Measurements from ENCODE around the gene ZCWPW1. TPM values are rescaled to one million over a fixed set of nuclear protein-coding genes. Genes with fewer than 3 reads are reported as not detected.
A peak's percentile ranks its signal among the peaks of the same experiment; 100 is the strongest.

Gene ZCWPW1
- total and polyA plus RNA-seq, 2 of the 13 experiments (the other 11 are each of a cell fraction or from before 2014, with no cell fraction given): 2.4 to 2.5 TPM

GRCh38 chr7:100428199-100428966 is at the start of gene ZCWPW1 (continued):
- TF ChIP-seq YY1 (IDR thresholded peaks at IDR 0.05; ENCODE audit: insufficient read depth, insufficient replicate concordance, low read depth, low read length) (peak; percentile 93), ZNF180 (CRISPR knock-in tag; IDR thresholded peaks at IDR 0.05; ENCODE audit: borderline replicate concordance, low read depth) (no peak), ZNF263 (CRISPR knock-in tag; IDR thresholded peaks at IDR 0.05) (peak; percentile 79), ZNF282 (IDR thresholded peaks at IDR 0.05; ENCODE audit: partially characterized antibody) (no peak), NCOR1 (IDR thresholded peaks at IDR 0.05; ENCODE audit: borderline replicate concordance, low read length) (peak; percentile 6; the same call in 1 of the 2 replicates), JUN (CRISPR knock-in tag; IDR thresholded peaks at IDR 0.05) (0 out of 2 replicates have a peak, but pooled peaks have one; percentile 18), UBTF (CRISPR knock-in tag; IDR thresholded peaks at IDR 0.05) (peak; percentile 71), NCOA5 (CRISPR knock-in tag; IDR thresholded peaks at IDR 0.05) (0 out of 2 replicates have a peak, but pooled peaks have one; percentile 82), PHF5A (CRISPR knock-in tag; IDR thresholded peaks at IDR 0.05; ENCODE audit: low read depth, unreplicated experiment) (peak; percentile 37), ZNF34 (CRISPR knock-in tag; IDR thresholded peaks at IDR 0.05; ENCODE audit: borderline replicate concordance) (no peak), ZNF557 (CRISPR knock-in tag; IDR thresholded peaks at IDR 0.05) (peak; percentile 93; the same call in 1 of the 2 replicates), ZNF230 (CRISPR knock-in tag; IDR thresholded peaks at IDR 0.05) (peak; percentile 41; the same call in 1 of the 2 replicates), EHMT2 (IDR thresholded peaks at IDR 0.05; ENCODE audit: borderline replicate concordance, low read depth, low read length) (no peak), STAG1 (CRISPR knock-in tag; IDR thresholded peaks at IDR 0.05) (peak; percentile 6; the same call in 1 of the 2 replicates), MEIS2 (CRISPR knock-in tag; IDR thresholded peaks at IDR 0.05) (peak; percentile 71; the same call in 1 of the 2 replicates), ZNF878 (CRISPR knock-in tag; IDR thresholded peaks at IDR 0.05) (no peak), NCOA2 (CRISPR knock-in tag; IDR thresholded peaks at IDR 0.05) (peak; percentile 7), CREB3 (CRISPR knock-in tag; IDR thresholded peaks at IDR 0.05) (no peak), ZNF766 (CRISPR knock-in tag; IDR thresholded peaks at IDR 0.05; ENCODE audit: borderline replicate concordance) (peak; percentile 8)
- TF ChIP-seq, protein P1, sequence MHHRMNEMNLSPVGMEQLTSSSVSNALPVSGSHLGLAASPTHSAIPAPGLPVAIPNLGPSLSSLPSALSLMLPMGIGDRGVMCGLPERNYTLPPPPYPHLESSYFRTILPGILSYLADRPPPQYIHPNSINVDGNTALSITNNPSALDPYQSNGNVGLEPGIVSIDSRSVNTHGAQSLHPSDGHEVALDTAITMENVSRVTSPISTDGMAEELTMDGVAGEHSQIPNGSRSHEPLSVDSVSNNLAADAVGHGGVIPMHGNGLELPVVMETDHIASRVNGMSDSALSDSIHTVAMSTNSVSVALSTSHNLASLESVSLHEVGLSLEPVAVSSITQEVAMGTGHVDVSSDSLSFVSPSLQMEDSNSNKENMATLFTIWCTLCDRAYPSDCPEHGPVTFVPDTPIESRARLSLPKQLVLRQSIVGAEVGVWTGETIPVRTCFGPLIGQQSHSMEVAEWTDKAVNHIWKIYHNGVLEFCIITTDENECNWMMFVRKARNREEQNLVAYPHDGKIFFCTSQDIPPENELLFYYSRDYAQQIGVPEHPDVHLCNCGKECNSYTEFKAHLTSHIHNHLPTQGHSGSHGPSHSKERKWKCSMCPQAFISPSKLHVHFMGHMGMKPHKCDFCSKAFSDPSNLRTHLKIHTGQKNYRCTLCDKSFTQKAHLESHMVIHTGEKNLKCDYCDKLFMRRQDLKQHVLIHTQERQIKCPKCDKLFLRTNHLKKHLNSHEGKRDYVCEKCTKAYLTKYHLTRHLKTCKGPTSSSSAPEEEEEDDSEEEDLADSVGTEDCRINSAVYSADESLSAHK (CRISPR knock-in tag; IDR thresholded peaks at IDR 0.05; ENCODE audit: borderline replicate concordance): 0 out of 2 replicates have a peak, but pooled peaks have one; percentile 22
- TF ChIP-seq, protein P2, sequence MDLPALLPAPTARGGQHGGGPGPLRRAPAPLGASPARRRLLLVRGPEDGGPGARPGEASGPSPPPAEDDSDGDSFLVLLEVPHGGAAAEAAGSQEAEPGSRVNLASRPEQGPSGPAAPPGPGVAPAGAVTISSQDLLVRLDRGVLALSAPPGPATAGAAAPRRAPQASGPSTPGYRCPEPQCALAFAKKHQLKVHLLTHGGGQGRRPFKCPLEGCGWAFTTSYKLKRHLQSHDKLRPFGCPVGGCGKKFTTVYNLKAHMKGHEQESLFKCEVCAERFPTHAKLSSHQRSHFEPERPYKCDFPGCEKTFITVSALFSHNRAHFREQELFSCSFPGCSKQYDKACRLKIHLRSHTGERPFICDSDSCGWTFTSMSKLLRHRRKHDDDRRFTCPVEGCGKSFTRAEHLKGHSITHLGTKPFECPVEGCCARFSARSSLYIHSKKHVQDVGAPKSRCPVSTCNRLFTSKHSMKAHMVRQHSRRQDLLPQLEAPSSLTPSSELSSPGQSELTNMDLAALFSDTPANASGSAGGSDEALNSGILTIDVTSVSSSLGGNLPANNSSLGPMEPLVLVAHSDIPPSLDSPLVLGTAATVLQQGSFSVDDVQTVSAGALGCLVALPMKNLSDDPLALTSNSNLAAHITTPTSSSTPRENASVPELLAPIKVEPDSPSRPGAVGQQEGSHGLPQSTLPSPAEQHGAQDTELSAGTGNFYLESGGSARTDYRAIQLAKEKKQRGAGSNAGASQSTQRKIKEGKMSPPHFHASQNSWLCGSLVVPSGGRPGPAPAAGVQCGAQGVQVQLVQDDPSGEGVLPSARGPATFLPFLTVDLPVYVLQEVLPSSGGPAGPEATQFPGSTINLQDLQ (CRISPR knock-in tag; IDR thresholded peaks at IDR 0.05): peak; percentile 47; the same call in 1 of the 2 replicates

Measured in HepG2 (cell line).